Liver (tissue), 3 donors: ENCODE measurements around the gene RELL1.

Experiments used
- FOXA1 ChIP-seq: IDR thresholded peaks from 2 replicates; pipeline ENCODE4 v1.6.1; 2016; ENCODE audit warnings: antibody characterized with exemption
- GABPA ChIP-seq, 2 donors: IDR thresholded peaks in 1 of 2; conservative IDR thresholded peaks in 1 of 2; 2 replicates each; pipeline ENCODE4 v1.6.1; 2016; ENCODE audit warnings: antibody characterized with exemption in 2 of 2, mild to moderate bottlenecking in 1 of 2, moderate library complexity in 1 of 2
- JUND ChIP-seq, 2 donors: IDR thresholded peaks; 2 replicates each; pipeline ENCODE4 v1.6.1; 2016; ENCODE audit warnings: antibody characterized with exemption in 2 of 2
- SP1 ChIP-seq: IDR thresholded peaks from 2 replicates; pipeline ENCODE4 v1.6.1; 2018; ENCODE audit warnings: antibody characterized with exemption, mild to moderate bottlenecking
- TAF1 ChIP-seq: conservative IDR thresholded peaks from 2 replicates; pipeline ENCODE4 v1.6.1; 2016; ENCODE audit warnings: antibody characterized with exemption, mild to moderate bottlenecking
- TF ChIP-seq, protein P1 (sequence below): fragments of 150-350 bp; IDR thresholded peaks from 2 replicates; pipeline ENCODE4 v1.5.1; 2017; ENCODE audit warnings: improper control_type of control experiment, low read depth, low read length; ENCODE audit not compliant: missing input control
- TF ChIP-seq, protein P2 (sequence below): IDR thresholded peaks from 2 replicates; pipeline ENCODE4 v1.6.1; 2016; ENCODE audit warnings: antibody characterized with exemption, mild to moderate bottlenecking
- TF ChIP-seq, protein P3 (sequence below): IDR thresholded peaks from 2 replicates; pipeline ENCODE4 v1.6.1; 2016; ENCODE audit warnings: antibody characterized with exemption
- TF ChIP-seq, protein P4 (sequence below): IDR thresholded peaks from 2 replicates; pipeline ENCODE4 v1.6.1; 2016; ENCODE audit warnings: antibody characterized with exemption
- TF ChIP-seq, protein P5 (sequence below): IDR thresholded peaks from 2 replicates; pipeline ENCODE4 v1.6.1; 2016; ENCODE audit warnings: antibody characterized with exemption
- donor health status: healthy.
- donor health status: healthy.

- TF ChIP-seq, protein P1, sequence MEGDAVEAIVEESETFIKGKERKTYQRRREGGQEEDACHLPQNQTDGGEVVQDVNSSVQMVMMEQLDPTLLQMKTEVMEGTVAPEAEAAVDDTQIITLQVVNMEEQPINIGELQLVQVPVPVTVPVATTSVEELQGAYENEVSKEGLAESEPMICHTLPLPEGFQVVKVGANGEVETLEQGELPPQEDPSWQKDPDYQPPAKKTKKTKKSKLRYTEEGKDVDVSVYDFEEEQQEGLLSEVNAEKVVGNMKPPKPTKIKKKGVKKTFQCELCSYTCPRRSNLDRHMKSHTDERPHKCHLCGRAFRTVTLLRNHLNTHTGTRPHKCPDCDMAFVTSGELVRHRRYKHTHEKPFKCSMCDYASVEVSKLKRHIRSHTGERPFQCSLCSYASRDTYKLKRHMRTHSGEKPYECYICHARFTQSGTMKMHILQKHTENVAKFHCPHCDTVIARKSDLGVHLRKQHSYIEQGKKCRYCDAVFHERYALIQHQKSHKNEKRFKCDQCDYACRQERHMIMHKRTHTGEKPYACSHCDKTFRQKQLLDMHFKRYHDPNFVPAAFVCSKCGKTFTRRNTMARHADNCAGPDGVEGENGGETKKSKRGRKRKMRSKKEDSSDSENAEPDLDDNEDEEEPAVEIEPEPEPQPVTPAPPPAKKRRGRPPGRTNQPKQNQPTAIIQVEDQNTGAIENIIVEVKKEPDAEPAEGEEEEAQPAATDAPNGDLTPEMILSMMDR, result no peak
- TF ChIP-seq GABPA (IDR thresholded peaks at IDR 0.05 in 1 of 2, conservative IDR thresholded peaks at IDR 0.05 in 1 of 2), result no peak
- TF ChIP-seq, protein P2, sequence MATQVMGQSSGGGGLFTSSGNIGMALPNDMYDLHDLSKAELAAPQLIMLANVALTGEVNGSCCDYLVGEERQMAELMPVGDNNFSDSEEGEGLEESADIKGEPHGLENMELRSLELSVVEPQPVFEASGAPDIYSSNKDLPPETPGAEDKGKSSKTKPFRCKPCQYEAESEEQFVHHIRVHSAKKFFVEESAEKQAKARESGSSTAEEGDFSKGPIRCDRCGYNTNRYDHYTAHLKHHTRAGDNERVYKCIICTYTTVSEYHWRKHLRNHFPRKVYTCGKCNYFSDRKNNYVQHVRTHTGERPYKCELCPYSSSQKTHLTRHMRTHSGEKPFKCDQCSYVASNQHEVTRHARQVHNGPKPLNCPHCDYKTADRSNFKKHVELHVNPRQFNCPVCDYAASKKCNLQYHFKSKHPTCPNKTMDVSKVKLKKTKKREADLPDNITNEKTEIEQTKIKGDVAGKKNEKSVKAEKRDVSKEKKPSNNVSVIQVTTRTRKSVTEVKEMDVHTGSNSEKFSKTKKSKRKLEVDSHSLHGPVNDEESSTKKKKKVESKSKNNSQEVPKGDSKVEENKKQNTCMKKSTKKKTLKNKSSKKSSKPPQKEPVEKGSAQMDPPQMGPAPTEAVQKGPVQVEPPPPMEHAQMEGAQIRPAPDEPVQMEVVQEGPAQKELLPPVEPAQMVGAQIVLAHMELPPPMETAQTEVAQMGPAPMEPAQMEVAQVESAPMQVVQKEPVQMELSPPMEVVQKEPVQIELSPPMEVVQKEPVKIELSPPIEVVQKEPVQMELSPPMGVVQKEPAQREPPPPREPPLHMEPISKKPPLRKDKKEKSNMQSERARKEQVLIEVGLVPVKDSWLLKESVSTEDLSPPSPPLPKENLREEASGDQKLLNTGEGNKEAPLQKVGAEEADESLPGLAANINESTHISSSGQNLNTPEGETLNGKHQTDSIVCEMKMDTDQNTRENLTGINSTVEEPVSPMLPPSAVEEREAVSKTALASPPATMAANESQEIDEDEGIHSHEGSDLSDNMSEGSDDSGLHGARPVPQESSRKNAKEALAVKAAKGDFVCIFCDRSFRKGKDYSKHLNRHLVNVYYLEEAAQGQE, result no peak
- TF ChIP-seq, protein P3, sequence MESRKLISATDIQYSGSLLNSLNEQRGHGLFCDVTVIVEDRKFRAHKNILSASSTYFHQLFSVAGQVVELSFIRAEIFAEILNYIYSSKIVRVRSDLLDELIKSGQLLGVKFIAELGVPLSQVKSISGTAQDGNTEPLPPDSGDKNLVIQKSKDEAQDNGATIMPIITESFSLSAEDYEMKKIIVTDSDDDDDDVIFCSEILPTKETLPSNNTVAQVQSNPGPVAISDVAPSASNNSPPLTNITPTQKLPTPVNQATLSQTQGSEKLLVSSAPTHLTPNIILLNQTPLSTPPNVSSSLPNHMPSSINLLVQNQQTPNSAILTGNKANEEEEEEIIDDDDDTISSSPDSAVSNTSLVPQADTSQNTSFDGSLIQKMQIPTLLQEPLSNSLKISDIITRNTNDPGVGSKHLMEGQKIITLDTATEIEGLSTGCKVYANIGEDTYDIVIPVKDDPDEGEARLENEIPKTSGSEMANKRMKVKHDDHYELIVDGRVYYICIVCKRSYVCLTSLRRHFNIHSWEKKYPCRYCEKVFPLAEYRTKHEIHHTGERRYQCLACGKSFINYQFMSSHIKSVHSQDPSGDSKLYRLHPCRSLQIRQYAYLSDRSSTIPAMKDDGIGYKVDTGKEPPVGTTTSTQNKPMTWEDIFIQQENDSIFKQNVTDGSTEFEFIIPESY, result no peak
- no peak for TF ChIP-seq TAF1
- TF ChIP-seq FOXA1, result no peak
- no peak for TF ChIP-seq JUND (IDR thresholded peaks at IDR 0.05)
- TF ChIP-seq, protein P4, sequence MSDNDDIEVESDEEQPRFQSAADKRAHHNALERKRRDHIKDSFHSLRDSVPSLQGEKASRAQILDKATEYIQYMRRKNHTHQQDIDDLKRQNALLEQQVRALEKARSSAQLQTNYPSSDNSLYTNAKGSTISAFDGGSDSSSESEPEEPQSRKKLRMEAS, result no peak
- TF ChIP-seq, protein P5, sequence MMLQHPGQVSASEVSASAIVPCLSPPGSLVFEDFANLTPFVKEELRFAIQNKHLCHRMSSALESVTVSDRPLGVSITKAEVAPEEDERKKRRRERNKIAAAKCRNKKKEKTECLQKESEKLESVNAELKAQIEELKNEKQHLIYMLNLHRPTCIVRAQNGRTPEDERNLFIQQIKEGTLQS, result no peak
- no peak for TF ChIP-seq SP1
Observed at GRCh38 chr4:37693450-37694190, 7.4 kb upstream of the RELL1 start.
